ENCODE measurements around the gene TDP1. TPM values are rescaled to one million over a fixed set of nuclear protein-coding genes. Genes with fewer than 3 reads are reported as not detected.

TDP1 gene
- total and polyA plus RNA-seq, 2 of the 4 experiments (the other 2 are of a cell fraction), result 23.3 to 53.1 TPM

Other genes with a start within 250 kb of the TDP1 start
- gene EFCAB11, start 1.2 kb upstream of the TDP1 start, total RNA-seq (2012; rRNA removed), result 2.2 and 6.1 TPM in 2 replicates
- 4.9 and 5.3 TPM in 2 replicates for gene EFCAB11, start 1.2 kb upstream of the TDP1 start, polyA plus RNA-seq (2012; rRNA removed)
- not detected in 2 replicates for gene KCNK13, start 106.1 kb downstream of the TDP1 start, total RNA-seq (2012; rRNA removed)
- not detected in 2 replicates for gene KCNK13, start 106.1 kb downstream of the TDP1 start, polyA plus RNA-seq (2012; rRNA removed)